DMS53 treated with DMSO at 0.1 percent for 48 hours (cell line): ENCODE measurements around the gene PARD3B.

ENCODE experiments used
- DNase-seq: peaks from one replicate; lab custom pipeline; 2025; ENCODE audit not compliant: unreplicated experiment; lab: John Stamatoyannopoulos, UW

PARD3B gene

DNA sequence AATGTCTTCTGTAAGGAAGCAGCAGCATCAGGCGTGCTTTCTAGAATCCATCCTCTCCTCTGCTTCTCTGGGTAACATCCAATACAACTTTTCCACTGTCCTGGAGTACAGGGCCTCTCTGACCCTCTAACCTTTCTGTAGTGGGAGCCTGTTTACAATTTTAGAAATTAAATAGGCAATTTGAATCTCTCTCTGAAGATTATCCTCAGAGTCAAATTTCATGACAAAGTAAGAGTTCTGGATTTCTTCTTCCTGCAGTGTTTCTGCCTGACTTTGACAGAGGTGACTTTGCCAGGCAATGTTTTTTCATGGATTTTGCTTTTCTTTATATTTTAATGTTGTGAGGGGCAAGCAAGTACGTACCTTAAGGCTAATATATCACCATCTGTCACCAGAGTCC, 558.4 kb downstream of the PARD3B start:
- DNase-seq = no peak

GRCh38 chr2:205107810-205108209, 562.5 kb downstream of the PARD3B start:
- no peak for DNase-seq

DNA sequence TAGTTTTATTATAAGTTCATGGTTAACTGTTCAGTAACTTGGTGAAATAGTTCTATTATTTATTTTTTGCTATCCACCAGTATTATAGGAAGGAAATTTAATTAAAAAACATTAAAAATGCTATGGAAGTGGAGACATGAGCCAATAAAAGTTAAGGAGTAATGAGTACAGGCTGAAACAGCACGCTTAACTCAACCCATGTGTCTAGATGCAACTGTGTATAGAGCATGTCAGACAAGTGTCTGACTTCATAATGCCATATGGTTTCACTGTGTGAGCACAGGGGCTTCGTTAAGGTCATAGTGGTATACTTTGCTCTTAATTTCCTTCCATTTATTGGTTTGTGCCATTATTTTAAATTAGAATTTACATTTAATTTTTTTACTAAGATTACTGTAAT, 570.2 kb downstream of the PARD3B start:
- no peak for DNase-seq

DNA sequence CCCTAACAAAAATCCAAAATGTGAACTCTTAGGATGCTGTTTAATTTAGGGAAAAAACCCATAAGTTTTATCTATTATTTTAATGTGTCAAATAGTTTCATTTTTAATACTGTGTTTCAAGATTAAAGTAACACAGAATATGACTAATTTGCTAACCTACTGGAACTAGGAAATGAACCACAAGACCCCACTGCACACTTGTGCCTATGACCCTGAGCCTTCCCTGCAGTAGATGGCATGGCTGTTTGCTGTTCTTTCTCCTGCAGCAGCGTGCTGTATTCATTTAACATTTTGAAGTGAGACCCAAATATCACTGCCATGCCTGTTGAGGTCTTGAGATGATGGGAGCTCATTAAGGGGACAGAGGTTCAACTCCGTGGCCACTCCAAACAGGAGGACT, 571.9 kb downstream of the PARD3B start:
- no peak for DNase-seq

DNA sequence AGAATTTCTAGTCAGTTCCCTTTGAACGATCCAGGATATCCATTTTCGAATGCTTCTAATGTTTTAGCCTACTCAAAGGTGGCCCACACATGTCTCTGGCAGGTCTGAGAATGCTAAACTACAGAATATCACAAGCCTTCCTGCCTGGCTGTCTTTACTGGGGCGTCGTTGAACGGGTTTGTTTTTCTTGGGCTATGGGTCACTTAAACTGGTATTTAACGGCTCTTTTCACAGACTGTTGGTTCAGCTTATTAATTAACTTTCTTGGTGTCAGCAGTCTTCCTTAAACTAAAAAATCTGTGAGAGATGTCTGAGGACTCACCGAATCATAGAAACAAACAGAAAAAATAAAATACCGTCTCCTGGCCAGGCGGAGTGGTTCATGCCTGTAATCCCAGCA, 573.9 kb downstream of the PARD3B start:
- DNase-seq = no peak

- DNase-seq = no peak
Observed at GRCh38 chr2:205128726-205129125, 583.5 kb downstream of the PARD3B start.

GRCh38 chr2:205129531-205129930, 584.3 kb downstream of the PARD3B start:
- no peak for DNase-seq

DNA sequence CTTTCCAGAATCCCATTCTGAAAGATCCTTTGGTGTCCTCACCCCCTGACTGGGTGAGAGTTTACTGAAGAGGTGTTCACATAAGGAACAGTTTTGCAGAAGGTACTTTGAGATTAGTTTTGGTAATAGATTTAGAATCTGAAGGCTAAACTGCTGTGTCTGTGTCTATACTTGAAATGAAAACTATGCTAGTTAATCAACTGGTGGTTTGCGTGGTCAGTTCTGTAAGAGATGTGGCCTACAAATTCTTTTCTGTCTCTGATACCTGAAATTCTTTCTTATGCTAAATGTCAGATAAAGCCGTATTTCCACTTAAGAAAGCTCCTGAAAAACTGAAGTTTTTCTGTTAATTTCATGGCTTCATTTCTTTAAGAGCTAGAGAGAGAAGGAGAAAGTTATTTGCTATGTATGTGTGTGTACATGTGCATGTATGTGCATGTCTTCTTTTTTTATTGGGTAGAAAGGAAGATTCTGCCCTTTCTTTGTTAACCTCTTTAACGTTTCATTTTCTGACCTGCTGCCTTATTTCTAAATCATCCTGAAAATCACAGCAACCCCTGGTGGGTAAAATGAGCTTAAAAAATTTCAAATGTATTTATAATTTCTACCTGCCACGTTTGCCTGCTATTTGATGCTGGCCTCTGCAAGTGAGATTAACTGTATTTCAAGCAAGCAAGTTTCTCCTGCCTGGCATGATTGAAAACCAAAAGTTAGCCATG, 585.0 kb downstream of the PARD3B start:
- no peak for DNase-seq

DNA sequence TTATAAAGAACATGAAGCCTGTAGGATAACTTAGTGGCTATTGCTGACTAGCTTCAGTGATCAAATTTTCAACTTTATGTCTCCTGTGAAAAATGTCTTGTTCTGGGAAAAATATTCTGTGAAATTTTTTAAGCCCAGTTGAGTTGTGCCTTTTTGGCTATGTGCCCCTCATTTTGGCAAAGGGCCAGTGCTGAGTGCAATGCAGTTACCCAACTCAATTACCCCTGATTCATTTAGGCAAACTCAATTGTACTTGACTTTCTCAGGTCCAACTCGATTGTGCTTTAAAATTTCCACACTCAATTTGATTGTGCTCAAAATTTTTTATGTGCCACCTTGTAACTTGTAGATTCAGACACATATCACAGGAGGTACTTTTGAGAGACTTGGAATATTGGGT, 588.3 kb downstream of the PARD3B start:
- DNase-seq = no peak

GRCh38 chr2:205138735-205139134, 593.5 kb downstream of the PARD3B start:
- DNase-seq = no peak

DNA sequence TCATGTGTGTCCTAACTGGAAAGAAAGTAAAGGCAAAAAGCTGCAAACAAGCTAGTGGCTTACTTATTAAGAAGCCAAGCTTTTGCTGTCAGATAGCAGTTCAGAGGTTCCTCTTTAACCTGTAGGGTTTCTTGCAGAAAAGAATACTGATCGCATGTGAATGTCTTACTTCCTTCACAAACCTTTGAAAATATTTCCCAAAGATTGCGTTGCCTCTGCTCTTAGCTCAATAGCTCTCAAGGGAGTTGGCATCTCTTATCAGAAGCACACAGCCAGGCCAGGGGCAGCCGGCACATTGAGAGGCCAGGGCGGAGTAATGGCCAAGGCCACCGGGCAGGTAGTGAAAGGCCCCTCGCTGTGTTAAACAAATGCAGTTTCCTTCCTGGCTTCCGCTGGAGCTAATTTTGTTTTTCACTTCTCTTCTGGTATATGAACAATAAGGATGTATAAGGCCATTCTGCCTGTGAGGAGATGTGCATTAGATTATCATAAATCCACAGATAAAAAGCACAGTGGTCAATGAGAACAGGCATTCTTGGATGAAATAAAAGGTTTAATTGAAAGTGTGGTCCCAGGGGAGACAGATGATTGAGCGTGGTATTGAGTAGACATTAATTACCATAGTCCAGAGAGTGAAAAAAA, 594.7 kb downstream of the PARD3B start:
- DNase-seq = no peak

- DNase-seq = no peak
Observed at GRCh38 chr2:205141381-205141780, 596.1 kb downstream of the PARD3B start.

- no peak for DNase-seq
Observed at GRCh38 chr2:205145888-205146287, 600.6 kb downstream of the PARD3B start.

DNA sequence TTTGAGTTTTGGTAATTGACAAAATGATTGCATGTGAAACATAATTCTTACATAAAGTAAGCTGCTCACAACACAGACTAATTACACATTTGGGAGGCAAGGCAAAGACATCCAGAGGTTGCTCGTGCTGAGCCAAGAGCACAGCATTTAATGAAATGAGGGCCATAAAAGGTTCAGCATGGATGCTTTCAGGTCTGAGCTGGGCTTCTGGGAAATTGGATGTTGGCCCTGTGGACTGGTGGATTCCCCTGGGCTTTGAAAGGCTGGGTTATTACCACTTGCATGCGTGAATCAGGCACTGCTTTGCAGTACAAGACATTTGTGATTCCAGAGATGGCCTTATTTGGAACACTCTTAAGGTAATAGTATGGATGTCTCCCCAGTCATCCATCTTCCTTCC, 603.5 kb downstream of the PARD3B start:
- DNase-seq = no peak

- no peak for DNase-seq
Observed at GRCh38 chr2:205156457-205156856, 611.2 kb downstream of the PARD3B start.

DNA sequence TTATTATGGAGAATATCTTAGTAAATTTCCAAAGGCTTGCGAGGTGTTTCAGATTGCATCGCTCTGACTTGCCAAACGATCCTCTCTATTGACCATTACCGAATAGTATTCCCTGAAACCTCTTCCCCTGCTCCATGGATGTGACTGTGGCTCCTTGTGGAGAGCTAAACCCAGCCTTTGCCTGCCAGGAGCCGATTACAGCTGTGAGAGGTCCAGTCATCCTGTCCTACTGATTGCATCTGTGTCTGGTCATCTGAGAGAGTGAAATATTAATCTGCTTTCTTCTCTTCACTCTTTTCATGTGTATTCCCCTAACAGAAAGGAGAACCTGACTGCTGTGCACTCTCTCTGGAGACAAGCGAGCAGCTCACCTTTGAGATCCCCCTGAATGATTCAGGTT, 613.1 kb downstream of the PARD3B start:
- DNase-seq = no peak

GRCh38 chr2:205161156-205161839, 616.0 kb downstream of the PARD3B start:
- DNase-seq = no peak

DNA sequence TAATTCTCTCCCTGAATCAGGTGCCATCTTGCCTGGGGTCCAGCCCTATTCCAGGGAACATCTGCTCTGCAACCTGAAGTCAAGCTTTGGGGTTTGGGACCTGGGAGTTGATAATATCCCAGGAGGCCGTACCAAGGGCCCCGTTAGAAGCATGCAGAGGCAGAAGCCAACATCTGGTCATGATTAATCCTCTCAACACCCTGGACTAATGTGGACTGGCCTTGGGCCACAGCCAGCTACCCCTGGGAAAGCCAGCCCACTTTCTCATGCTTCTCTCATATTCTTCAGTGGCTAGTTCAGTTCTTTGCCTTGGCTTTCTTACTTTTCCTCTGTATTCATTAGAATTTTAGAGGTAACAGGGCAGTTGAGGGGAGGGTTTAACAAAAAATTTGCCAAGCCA, 621.5 kb downstream of the PARD3B start:
- no peak for DNase-seq

DNA sequence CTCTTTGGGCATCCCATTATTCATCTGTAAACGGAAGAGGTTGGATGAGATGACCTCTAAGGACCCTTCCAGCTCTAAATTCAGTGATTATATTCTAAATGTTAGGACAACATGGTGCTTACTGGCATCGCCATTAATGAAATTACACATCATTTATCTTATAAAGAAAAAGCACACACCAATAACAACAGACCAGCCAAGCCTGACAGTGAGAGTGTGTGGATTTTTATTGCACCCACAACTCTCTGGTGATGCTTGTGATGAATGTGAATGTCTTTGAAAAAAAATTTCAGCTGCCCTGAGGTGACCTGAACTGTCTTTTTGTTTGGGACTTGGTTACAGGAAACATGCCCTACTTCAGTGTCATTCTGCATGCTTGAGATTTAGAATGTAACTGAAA, 623.7 kb downstream of the PARD3B start:
- DNase-seq = no peak

DNA sequence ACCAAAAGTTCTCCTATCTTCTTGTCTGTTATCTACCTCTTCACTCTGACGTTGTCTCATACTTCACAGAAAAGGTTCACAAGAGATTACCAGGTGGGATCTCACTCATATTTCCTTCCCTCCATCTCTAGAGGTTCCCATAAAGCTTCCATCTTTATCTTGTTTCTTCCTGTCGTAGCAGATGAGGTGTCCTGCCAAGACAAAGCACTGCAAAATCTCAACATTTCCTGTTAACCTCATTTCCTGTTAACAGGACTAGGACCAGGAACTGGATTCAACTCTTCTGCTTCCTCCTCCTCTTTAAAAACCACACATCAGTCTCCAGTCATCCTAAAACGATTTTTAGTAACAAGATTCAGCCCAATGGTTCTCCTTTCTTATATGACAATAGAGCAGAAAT, 624.2 kb downstream of the PARD3B start:
- DNase-seq = no peak

DNA sequence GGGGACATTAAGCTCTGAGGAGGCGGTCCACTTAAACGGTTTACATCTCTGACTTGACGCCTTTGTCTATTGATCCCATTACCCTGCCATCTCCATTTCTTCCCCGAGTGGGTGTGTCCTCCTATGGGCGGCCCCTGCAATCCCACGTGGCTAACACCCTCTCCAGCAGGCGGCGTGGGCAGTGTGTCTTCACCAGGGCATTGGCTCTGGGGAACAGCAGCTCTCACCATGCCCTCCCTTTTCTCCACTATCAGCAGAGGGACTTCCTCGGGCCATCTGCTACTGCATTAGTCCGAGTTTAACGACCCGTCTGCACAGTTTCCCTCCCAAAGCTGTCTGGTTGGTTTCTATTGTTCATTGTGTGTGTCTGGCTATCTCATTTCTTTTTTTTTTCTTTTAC, 625.1 kb downstream of the PARD3B start:
- DNase-seq = no peak

- DNase-seq = no peak
Observed at GRCh38 chr2:205171261-205171940, 626.1 kb downstream of the PARD3B start.
